MM.1S (cell line): ENCODE data around the gene USB1.

Experiments
- EZH2 ChIP-seq: fragments of 300-600 bp; sonication (generic); optimal IDR thresholded peaks from 2 replicates; pipeline ENCODE3; 2017; ENCODE audit warnings: low read depth, mild to moderate bottlenecking, antibody characterized with exemption, low read length, mixed read lengths
- EZH2phosphoT487 ChIP-seq: fragments of 300-600 bp; sonication (generic); IDR thresholded peaks from 2 replicates; pipeline ENCODE4 v1.6.1; 2018; ENCODE audit warnings: antibody characterized with exemption, low read length
- TF ChIP-seq, protein P1 (sequence below): fragments of 300-600 bp; sonication (generic); IDR thresholded peaks from 2 replicates; pipeline ENCODE4 v1.5.1; 2016; ENCODE audit warnings: antibody characterized with exemption, low read length, mixed read lengths

DNA sequence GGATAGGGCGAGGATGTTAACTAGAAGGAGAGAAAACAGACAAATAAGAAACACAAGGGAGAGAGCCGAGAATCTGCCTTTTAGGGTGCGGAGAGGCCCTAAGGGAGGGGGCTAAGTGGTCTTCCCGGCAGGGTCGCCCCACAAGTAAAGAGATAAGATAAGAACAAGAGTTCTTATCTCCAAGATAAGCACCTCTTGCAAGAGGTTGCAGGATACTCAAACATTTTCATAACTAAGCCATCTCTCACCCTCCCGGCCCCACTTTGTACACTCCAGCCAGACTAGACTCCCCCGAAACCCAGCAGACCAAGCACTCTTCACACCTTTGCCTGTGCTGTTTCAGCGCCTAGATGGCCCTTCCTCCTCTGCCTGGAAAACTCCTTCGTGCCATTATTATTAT, 15.0 kb upstream of the USB1 start:
- TF ChIP-seq, protein P1, sequence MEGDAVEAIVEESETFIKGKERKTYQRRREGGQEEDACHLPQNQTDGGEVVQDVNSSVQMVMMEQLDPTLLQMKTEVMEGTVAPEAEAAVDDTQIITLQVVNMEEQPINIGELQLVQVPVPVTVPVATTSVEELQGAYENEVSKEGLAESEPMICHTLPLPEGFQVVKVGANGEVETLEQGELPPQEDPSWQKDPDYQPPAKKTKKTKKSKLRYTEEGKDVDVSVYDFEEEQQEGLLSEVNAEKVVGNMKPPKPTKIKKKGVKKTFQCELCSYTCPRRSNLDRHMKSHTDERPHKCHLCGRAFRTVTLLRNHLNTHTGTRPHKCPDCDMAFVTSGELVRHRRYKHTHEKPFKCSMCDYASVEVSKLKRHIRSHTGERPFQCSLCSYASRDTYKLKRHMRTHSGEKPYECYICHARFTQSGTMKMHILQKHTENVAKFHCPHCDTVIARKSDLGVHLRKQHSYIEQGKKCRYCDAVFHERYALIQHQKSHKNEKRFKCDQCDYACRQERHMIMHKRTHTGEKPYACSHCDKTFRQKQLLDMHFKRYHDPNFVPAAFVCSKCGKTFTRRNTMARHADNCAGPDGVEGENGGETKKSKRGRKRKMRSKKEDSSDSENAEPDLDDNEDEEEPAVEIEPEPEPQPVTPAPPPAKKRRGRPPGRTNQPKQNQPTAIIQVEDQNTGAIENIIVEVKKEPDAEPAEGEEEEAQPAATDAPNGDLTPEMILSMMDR = no peak
- TF ChIP-seq EZH2phosphoT487 (no peak), EZH2 (no peak)
